ENCODE measurements around the gene TCTN3.

GRCh38 chr10:95616446-95616845, 77.3 kb downstream of the TCTN3 start:
- no peak for TF ChIP-seq POLR2A (IDR thresholded peaks at IDR 0.05)
- TF ChIP-seq CTCF (IDR thresholded peaks at IDR 0.05) = no peak

Data from Peyer's patch (tissue), 4 donors.